ENCODE results near the gene CCNK. TPM values are rescaled to one million over a fixed set of nuclear protein-coding genes. Genes with fewer than 3 reads are reported as not detected.

CCNK gene
- total RNA-seq, 2 donors from 2014 or later = 15.5 to 43.1 TPM

DNA sequence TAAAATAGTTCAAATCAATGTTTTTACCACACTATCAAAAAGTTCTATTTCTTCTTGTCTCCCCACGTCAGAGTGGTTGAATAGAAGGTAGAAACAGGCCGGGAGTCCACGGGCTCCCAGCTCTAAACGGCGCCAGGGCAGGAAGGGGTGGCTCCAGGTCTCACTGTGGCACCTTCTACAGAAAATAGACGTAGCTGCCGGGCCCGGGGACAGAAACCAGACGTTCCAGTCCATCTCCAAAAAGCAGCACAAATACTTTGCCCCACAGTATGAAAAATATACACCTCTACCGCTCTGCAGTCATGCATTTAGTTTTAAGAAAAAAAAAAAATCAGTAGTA, 30.9 kb downstream of the CCNK start:
- WGBS = 36% methylated on average over 10 of the region's 10 CpGs
- H3K36me3 ChIP-seq = peaks cover 9 to 12% of the 10 kb centered on the region in 2 donors
- H3K27ac ChIP-seq = peak overlapping the region; percentile 10 to 15
- no peaks in the 10 kb centered on the region for H3K9me3 ChIP-seq
- no peaks in the 10 kb centered on the region for H3K27me3 ChIP-seq (replicated peaks; ENCODE audit: insufficient read depth)
- H3K4me1 ChIP-seq (replicated peaks) = no peaks in the 10 kb centered on the region
- intact Hi-C loops (cut with DNase I) = loop anchor here (10.0 kb wide), 2 partner anchors 283 to 383 kb away; partner anchors contain the start of gene EML1
- TF ChIP-seq, protein P1, sequence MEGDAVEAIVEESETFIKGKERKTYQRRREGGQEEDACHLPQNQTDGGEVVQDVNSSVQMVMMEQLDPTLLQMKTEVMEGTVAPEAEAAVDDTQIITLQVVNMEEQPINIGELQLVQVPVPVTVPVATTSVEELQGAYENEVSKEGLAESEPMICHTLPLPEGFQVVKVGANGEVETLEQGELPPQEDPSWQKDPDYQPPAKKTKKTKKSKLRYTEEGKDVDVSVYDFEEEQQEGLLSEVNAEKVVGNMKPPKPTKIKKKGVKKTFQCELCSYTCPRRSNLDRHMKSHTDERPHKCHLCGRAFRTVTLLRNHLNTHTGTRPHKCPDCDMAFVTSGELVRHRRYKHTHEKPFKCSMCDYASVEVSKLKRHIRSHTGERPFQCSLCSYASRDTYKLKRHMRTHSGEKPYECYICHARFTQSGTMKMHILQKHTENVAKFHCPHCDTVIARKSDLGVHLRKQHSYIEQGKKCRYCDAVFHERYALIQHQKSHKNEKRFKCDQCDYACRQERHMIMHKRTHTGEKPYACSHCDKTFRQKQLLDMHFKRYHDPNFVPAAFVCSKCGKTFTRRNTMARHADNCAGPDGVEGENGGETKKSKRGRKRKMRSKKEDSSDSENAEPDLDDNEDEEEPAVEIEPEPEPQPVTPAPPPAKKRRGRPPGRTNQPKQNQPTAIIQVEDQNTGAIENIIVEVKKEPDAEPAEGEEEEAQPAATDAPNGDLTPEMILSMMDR (IDR thresholded peaks at IDR 0.05) = no peak
- TF ChIP-seq POLR2A (IDR thresholded peaks at IDR 0.05) = no peak
- TF ChIP-seq POLR2AphosphoS5 (IDR thresholded peaks at IDR 0.05) = no peak
- no peak for DNase-seq (ENCODE audit: low spot score)
- H3K4me3 ChIP-seq = no peak overlapping the region

DNA sequence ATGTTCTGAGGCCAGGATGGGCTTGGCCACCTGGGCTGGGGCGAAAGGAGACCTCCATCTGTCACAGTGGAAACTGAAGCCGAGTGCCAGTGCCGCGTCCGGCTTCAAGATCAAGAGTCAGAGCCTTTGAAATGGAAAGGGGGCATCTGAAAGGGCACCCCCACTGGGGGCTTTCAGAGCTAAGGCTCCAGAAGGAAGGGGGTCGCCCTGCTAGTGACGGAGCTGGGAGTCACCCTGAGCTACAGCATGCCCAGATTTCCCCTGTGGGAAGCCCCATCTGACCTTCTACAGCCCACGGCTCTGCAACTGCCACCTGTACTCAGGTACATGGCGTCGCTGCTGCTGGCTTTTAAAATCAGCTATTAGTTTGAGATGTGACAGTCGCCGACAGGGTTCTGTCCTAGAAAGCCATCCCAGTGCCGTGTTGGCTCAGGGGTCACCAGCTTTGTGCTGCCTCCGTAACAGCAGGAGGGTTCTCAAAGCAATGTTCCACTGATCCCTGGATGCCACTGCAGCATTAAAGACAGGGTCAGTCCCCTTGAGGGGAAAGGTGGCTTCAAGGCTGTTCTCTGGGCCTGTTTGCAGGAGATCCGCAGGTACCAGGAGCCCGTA, 31.5 kb downstream of the CCNK start:
- Histone ChIP-seq H3K27ac (no peak overlapping the region), H3K4me1 (replicated peaks) (no peaks in the 10 kb centered on the region), H3K4me3 (no peak overlapping the region), H3K27me3 (replicated peaks; ENCODE audit: insufficient read depth) (no peaks in the 10 kb centered on the region), H3K9me3 (no peaks in the 10 kb centered on the region), H3K36me3 (peaks cover 6 to 7% of the 10 kb centered on the region in 2 donors)
- TF ChIP-seq, protein P1 (IDR thresholded peaks at IDR 0.05) = no peak
- TF ChIP-seq POLR2AphosphoS5 (IDR thresholded peaks at IDR 0.05) (no peak), POLR2A (IDR thresholded peaks at IDR 0.05) (no peak)
- DNase-seq (ENCODE audit: low spot score) = no peak
- intact Hi-C loops (cut with DNase I) = loop anchor here (10.0 kb wide), 2 partner anchors 282 to 382 kb away; partner anchors contain the start of gene EML1
- 92% methylated on average over 16 of the region's 16 CpGs for WGBS

DNA sequence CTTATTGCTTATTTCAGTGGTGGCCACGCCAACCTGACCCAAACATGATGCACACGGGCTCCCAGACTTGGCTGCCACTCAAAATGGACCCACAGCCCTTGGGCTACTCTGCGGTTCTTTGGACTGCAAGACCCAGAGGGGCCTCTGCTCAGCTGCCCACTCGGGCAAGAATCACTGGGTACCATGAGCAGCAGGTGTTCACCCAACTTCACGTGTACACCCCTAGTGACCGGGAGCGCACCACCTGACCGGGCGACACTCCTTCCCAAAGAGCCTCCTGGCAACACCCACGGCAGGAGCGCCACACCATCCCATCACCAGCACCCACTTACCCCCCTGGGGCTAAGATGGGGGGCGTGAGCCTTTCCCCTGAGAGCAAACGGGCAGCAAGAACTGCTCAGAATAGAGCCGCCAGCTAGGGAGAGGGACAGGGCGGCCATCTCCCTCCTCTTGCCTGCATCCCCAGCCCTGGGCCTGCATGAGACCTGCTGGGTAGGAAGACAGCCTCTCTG, 32.0 kb downstream of the CCNK start:
- Histone ChIP-seq H3K9me3 (no peaks in the 10 kb centered on the region), H3K4me3 (no peak overlapping the region), H3K36me3 (peaks cover 3 to 4% of the 10 kb centered on the region in 2 donors), H3K27me3 (replicated peaks; ENCODE audit: insufficient read depth) (no peaks in the 10 kb centered on the region), H3K4me1 (replicated peaks) (no peaks in the 10 kb centered on the region), H3K27ac (no peak overlapping the region)
- WGBS = 87% methylated on average over 15 of the region's 15 CpGs
- TF ChIP-seq, protein P1 (IDR thresholded peaks at IDR 0.05) = no peak
- TF ChIP-seq POLR2AphosphoS5 (IDR thresholded peaks at IDR 0.05) = no peak
- TF ChIP-seq POLR2A (IDR thresholded peaks at IDR 0.05) = no peak
- intact Hi-C loops (cut with DNase I) = loop anchor here (10.0 kb wide), 2 partner anchors 282 to 382 kb away; partner anchors contain the start of gene EML1
- DNase-seq (ENCODE audit: low spot score) = no peak

DNA sequence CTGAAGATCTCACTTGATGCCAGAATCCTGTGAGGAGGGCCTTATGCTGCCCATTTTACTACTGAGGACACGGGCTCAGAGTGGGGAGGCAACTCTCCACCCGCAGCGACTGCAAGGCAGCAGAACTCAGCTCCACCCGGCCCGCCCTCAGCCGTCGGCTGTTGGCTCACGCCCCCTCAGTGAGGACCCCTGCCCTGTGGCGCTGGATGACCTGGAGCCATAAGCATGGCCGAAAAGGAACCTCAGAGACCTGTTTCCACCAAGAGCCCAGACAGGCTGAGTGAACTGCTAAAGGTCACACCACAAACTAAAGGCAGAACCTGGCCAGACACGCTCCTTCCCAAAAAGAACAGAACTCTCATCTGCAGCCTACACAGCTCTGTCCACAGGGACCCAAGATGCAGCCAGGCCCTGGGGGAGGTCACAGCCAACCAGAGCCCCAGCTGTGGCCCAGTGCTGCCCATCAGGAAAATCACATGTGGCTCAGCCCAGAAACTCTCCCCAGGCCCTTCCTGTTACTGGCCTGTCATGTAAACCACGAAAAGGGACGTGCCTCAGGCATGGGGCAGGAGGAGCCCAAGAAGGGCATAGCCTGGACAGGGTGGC, 32.8 kb downstream of the CCNK start:
- TF ChIP-seq, protein P1 (IDR thresholded peaks at IDR 0.05) = no peak
- no peak for TF ChIP-seq POLR2A (IDR thresholded peaks at IDR 0.05)
- no peak for TF ChIP-seq POLR2AphosphoS5 (IDR thresholded peaks at IDR 0.05)
- Histone ChIP-seq H3K36me3 (peaks cover 1 to 4% of the 10 kb centered on the region in 2 donors), H3K4me3 (no peak overlapping the region), H3K4me1 (replicated peaks) (no peaks in the 10 kb centered on the region), H3K27me3 (replicated peaks; ENCODE audit: insufficient read depth) (no peaks in the 10 kb centered on the region), H3K27ac (no peak overlapping the region), H3K9me3 (no peaks in the 10 kb centered on the region)
- 81% methylated on average over 13 of the region's 13 CpGs for WGBS
- DNase-seq (ENCODE audit: low spot score) = no peak
- intact Hi-C loops (cut with DNase I) = loop anchor here (10.0 kb wide), 2 partner anchors 281 to 381 kb away; partner anchors contain the start of gene EML1
